RCC 7860 (cell line): ENCODE results near the gene OR2V2.
A peak's percentile ranks its signal among the peaks of the same experiment; 100 is the strongest.
"Not testable (repeated sequence)": the region's sequence is repeated elsewhere in the genome, so short reads cannot be mapped to it uniquely, and the experiment has no call there.

Source experiments
- DNase-seq: peaks from one replicate; pipeline ENCODE4 v3.0.0-alpha.2; 2015; ENCODE audit warnings: low spot score
- FAIRE-seq: peaks from 2 replicates; lab custom pipeline; 2012; peaks lifted over from hg19 to GRCh38; lab: Jason Lieb, UNC

The OR2V2 gene

GRCh38 chr5:181146927-181147636 is at the start of gene OR2V2:
TSS of gene OR2V2 (plus strand) at chr5:181147586. CDS start at chr5:181154943, 7,357 bp downstream.
- FAIRE-seq, DNase-seq: not testable (repeated sequence)

- FAIRE-seq, DNase-seq: not testable (repeated sequence)
These were observed 49.5 kb upstream of the OR2V2 start for GRCh38 chr5:181097759-181098491.

GRCh38 chr5:181098762-181099601 is 48.4 kb upstream of the OR2V2 start:
- FAIRE-seq (no peak), DNase-seq (no peak)

- FAIRE-seq (no peak), DNase-seq (no peak)
These were observed 47.7 kb upstream of the OR2V2 start for GRCh38 chr5:181099602-181100086.

- DNase-seq = no peak
- no peak for FAIRE-seq
These were observed 47.1 kb upstream of the OR2V2 start for GRCh38 chr5:181100121-181100875.

GRCh38 chr5:181101030-181101641 is 46.2 kb upstream of the OR2V2 start:
- FAIRE-seq, DNase-seq: not testable (repeated sequence)

GRCh38 chr5:181101930-181102674 is 45.3 kb upstream of the OR2V2 start:
- FAIRE-seq, DNase-seq: not testable (repeated sequence)

- not testable (repeated sequence) for DNase-seq, FAIRE-seq
These were observed 43.2 kb upstream of the OR2V2 start for GRCh38 chr5:181104259-181104568.

GRCh38 chr5:181104606-181105390 is 42.6 kb upstream of the OR2V2 start:
- DNase-seq, FAIRE-seq: not testable (repeated sequence)

GRCh38 chr5:181105391-181106025 is 41.9 kb upstream of the OR2V2 start:
- DNase-seq (peak; percentile 2), FAIRE-seq (no peak)

GRCh38 chr5:181107699-181108098 is 39.7 kb upstream of the OR2V2 start:
- FAIRE-seq = no peak
- DNase-seq = no peak

- FAIRE-seq = no peak
- DNase-seq = no peak
These were observed 38.7 kb upstream of the OR2V2 start for GRCh38 chr5:181108578-181109165.

GRCh38 chr5:181109489-181110013 is 37.8 kb upstream of the OR2V2 start:
- no peak for DNase-seq
- no peak for FAIRE-seq

GRCh38 chr5:181111010-181111409 is 36.4 kb upstream of the OR2V2 start:
- no peak for FAIRE-seq

GRCh38 chr5:181112476-181112875 is 34.9 kb upstream of the OR2V2 start:
- peak; percentile 1 for DNase-seq
- no peak for FAIRE-seq

More at GRCh38 chr5:181111010-181111409, 36.4 kb upstream of the OR2V2 start:
- no peak for DNase-seq

- not testable (repeated sequence) for FAIRE-seq, DNase-seq
These were observed 33.8 kb upstream of the OR2V2 start for GRCh38 chr5:181113572-181113971.

GRCh38 chr5:181114284-181114843 is 33.0 kb upstream of the OR2V2 start:
- FAIRE-seq = no peak
- no peak for DNase-seq
